Neural progenitor cell (in vitro differentiated cells): ENCODE results near the gene IL3RA.

Source experiments
- CTCF ChIP-seq: fragments of 200-600 bp; sonication (generic); IDR thresholded peaks from 2 replicates; pipeline ENCODE4 v1.5.1; 2017; ENCODE audit warnings: antibody characterized with exemption, mild to moderate bottlenecking
- EZH2 ChIP-seq: fragments of 200-600 bp; sonication (generic); IDR thresholded peaks from 2 replicates; pipeline ENCODE4 v1.6.1; 2017; ENCODE audit warnings: antibody characterized with exemption, mild to moderate bottlenecking, moderate library complexity
- EZH2phosphoT487 ChIP-seq: fragments of 200-600 bp; sonication (generic); IDR thresholded peaks from 2 replicates; pipeline ENCODE4 v1.6.1; 2017; ENCODE audit warnings: antibody characterized with exemption

- TF ChIP-seq CTCF, result no peak
- no peak for TF ChIP-seq EZH2
- no peak for TF ChIP-seq EZH2phosphoT487
These were observed 79.8 kb downstream of the IL3RA start for GRCh38 chrX:1416327-1416784.
